Activated CD8-positive, alpha-beta memory T cell treated with anti-CD3 and anti-CD28 coated beads, Interleukin-2, amount 10 ng/mL, durations not matched to agents 7 days and 5 days (primary cell): Measurements from ENCODE around the gene PPFIA4. TPM values are rescaled to one million over a fixed set of nuclear protein-coding genes. Genes with fewer than 3 reads are reported as not detected.

ENCODE experiments used
- total RNA-seq, 2 experiments: library from RNA; stranded (reverse); gene quantifications; one replicate each; pipeline ENCODE4 v1.2.3, GENCODE V29; 2021

The PPFIA4 gene
- total RNA-seq, 2 experiments from 2014 or later, result 4.6 to 17.9 TPM

Other genes starting within 250 kb of the PPFIA4 start
- gene KDM5B, start 218.1 kb upstream of the PPFIA4 start, total RNA-seq, result 10 to 100 TPM; 31.1 to 69.9 TPM
- gene PCAT6, start 215.5 kb upstream of the PPFIA4 start, total RNA-seq, result under 1 TPM; 0.58 to 0.94 TPM
- gene RABIF, start 137.3 kb upstream of the PPFIA4 start, total RNA-seq, result 10 to 100 TPM; 11.5 to 15.3 TPM
- gene KLHL12, start 99.3 kb upstream of the PPFIA4 start, total RNA-seq, result 10 to 100 TPM; 30.8 to 32.7 TPM
- gene ADIPOR1, start 68.2 kb upstream of the PPFIA4 start, total RNA-seq, result 10 to 100 TPM; 71.8 to 79.2 TPM
- 10 to 100 TPM; 17.5 to 19.2 TPM for gene CYB5R1, start 59.2 kb upstream of the PPFIA4 start, total RNA-seq
- gene TMEM183A, start 19.1 kb upstream of the PPFIA4 start, total RNA-seq, result 10 to 100 TPM; 75.7 to 78.7 TPM
- not detected for gene MYOG, start 59.5 kb downstream of the PPFIA4 start, total RNA-seq
- not detected for gene ADORA1, start 101.2 kb downstream of the PPFIA4 start, total RNA-seq
- not detected for gene MYBPH, start 149.3 kb downstream of the PPFIA4 start, total RNA-seq
- not detected for gene CHI3L1, start 160.2 kb downstream of the PPFIA4 start, total RNA-seq
- under 1 TPM; 0.41 to 0.94 TPM for gene CHIT1, start 203.2 kb downstream of the PPFIA4 start, total RNA-seq